ENCODE results near the gene SYT2. TPM values are rescaled to one million over a fixed set of nuclear protein-coding genes. Genes with fewer than 3 reads are reported as not detected.

The SYT2 gene
- total and polyA plus RNA-seq, 8 donors = under 0.01 to 0.03 (median 0.03) TPM; not detected in 4

DNA sequence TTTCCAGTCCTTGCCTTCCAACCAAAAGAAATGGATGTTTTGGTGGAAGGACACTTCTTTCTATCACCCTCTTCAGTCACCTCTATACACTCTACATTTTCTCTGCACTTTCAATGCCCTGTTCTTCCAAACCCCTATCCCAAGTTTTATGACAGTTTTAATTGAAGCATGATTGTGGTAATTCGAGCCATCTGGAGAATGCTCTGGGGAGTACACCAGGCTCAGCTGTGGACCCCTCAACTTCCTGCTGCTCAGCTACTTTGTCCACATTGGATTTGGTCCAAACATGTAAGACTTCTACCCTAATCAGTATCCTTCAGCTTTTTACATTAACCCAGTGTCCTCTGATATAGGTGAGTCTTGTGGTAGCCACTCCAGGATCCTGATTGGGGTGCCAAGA lies 129.6 kb downstream of the SYT2 start:
- no peak for ATAC-seq
- Histone ChIP-seq H3K36me3 (peaks cover 0 to 9% (median 4%) of the 10 kb centered on the region in 3 donors), H3K27me3 (no peaks in the 10 kb centered on the region), H3K4me3 (no peak overlapping the region), H3K9me3 (no peaks in the 10 kb centered on the region), H3K4me1 (peaks cover 0 to 11% (median 0%) of the 10 kb centered on the region in 3 donors), H3K27ac (no peak overlapping the region)
- TF ChIP-seq, protein P1, sequence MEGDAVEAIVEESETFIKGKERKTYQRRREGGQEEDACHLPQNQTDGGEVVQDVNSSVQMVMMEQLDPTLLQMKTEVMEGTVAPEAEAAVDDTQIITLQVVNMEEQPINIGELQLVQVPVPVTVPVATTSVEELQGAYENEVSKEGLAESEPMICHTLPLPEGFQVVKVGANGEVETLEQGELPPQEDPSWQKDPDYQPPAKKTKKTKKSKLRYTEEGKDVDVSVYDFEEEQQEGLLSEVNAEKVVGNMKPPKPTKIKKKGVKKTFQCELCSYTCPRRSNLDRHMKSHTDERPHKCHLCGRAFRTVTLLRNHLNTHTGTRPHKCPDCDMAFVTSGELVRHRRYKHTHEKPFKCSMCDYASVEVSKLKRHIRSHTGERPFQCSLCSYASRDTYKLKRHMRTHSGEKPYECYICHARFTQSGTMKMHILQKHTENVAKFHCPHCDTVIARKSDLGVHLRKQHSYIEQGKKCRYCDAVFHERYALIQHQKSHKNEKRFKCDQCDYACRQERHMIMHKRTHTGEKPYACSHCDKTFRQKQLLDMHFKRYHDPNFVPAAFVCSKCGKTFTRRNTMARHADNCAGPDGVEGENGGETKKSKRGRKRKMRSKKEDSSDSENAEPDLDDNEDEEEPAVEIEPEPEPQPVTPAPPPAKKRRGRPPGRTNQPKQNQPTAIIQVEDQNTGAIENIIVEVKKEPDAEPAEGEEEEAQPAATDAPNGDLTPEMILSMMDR (IDR thresholded peaks at IDR 0.05) = no peak
- FAIRE-seq = no peak
- DNase-seq = no peak
- intact Hi-C loops (cut with DNase I) = loop anchor here in 1 of 3 donors (10.0 kb wide), 1 partner anchor 64 kb away; no protein-coding TSS in a partner anchor
- 82 to 100% methylated on average over 1 of the region's 1 CpG for WGBS, 2 donors

GRCh38 chr1:202579806-202580205 lies 130.4 kb downstream of the SYT2 start:
- no peak overlapping the region for H3K27ac ChIP-seq
- FAIRE-seq (no peak), DNase-seq (no peak), ATAC-seq (peak in 2 of 4 donors; percentile 26 to 47)
- TF ChIP-seq, protein P1 (IDR thresholded peaks at IDR 0.05) = no peak
- intact Hi-C loops (cut with DNase I) = loop anchor here in 1 of 3 donors (10.0 kb wide), 1 partner anchor 65 kb away; no protein-coding TSS in a partner anchor
- peaks cover 0 to 9% (median 4%) of the 10 kb centered on the region in 3 donors for H3K36me3 ChIP-seq
- no peaks in the 10 kb centered on the region for H3K9me3 ChIP-seq
- H3K4me1 ChIP-seq = peaks cover 0 to 8% (median 0%) of the 10 kb centered on the region in 3 donors
- H3K27me3 ChIP-seq = no peaks in the 10 kb centered on the region
- no peak overlapping the region for H3K4me3 ChIP-seq
- WGBS, 2 donors = 92 to 94% methylated on average over 2 of the region's 2 CpGs

- H3K4me3 ChIP-seq = no peak overlapping the region
- TF ChIP-seq, protein P1 (IDR thresholded peaks at IDR 0.05) = no peak
- DNase-seq (no peak), FAIRE-seq (no peak), ATAC-seq (no peak)
- WGBS, 2 donors = 85 to 95% methylated on average over 6 of the region's 6 CpGs
- H3K9me3 ChIP-seq = no peaks in the 10 kb centered on the region
- H3K27me3 ChIP-seq = no peaks in the 10 kb centered on the region
- H3K4me1 ChIP-seq = peaks cover 0 to 8% (median 0%) of the 10 kb centered on the region in 3 donors
- H3K36me3 ChIP-seq = peaks cover 0 to 9% (median 4%) of the 10 kb centered on the region in 3 donors
- peak overlapping the region in 1 of 4 donors; percentile 46 for H3K27ac ChIP-seq
- intact Hi-C loops (cut with DNase I) = no loop called here
These were observed 131.7 kb downstream of the SYT2 start for GRCh38 chr1:202578565-202578964.

DNA sequence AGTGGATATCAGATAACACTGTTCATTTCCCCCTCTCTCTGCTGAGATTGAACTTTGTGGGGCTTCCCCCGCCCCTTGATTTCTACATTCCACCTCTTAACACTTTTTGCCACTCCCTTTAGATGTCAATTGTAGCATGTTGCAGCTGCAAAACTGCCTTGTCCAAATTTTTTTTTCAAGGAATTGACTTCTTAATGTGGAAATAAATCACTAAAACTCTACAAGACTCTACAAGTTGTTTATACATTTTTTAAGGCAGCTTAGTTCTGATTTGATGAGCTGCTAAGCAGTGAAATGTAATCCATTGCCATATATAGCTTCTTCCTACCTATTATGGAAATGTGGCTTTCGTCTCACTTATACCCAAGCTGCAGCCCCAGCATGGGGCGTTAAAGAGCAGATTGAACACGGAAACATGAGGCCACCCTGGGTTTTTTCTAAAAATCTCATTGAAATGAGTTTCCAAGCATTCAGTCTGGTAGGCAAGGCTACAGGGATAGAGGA lies 132.2 kb downstream of the SYT2 start:
- H3K4me1 ChIP-seq = peaks cover 0 to 8% (median 0%) of the 10 kb centered on the region in 3 donors
- DNase-seq (no peak), ATAC-seq (no peak), FAIRE-seq (no peak)
- no peaks in the 10 kb centered on the region for H3K9me3 ChIP-seq
- H3K27ac ChIP-seq = peak overlapping the region in 1 of 4 donors; percentile 46
- intact Hi-C loops (cut with DNase I) = no loop called here
- H3K4me3 ChIP-seq = no peak overlapping the region
- 76 to 81% methylated on average over 4 of the region's 4 CpGs for WGBS, 2 donors
- TF ChIP-seq, protein P1 (IDR thresholded peaks at IDR 0.05) = no peak
- no peaks in the 10 kb centered on the region for H3K27me3 ChIP-seq
- peaks cover 0 to 9% (median 4%) of the 10 kb centered on the region in 3 donors for H3K36me3 ChIP-seq

DNA sequence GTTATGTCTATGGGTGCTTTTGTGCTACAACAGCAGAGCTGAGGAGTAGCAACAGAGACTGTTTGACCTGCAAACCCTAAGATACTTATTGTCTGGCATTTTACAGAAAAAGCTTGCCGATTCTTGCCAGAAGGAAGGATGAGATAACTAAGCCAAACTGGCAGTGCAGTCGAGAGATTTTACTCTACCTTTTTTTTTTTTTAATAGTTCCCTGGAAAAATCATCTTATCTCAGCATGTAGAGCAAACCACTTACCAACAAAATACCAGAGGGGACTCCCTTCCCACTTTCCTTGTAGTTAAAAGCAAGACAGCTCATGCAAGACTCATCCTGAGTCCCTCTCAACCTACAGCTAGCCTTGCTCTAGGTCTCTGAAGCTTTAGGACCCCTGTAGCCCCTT lies 132.9 kb downstream of the SYT2 start:
- peak overlapping the region in 2 of 4 donors; percentile 46 to 48 for H3K27ac ChIP-seq
- FAIRE-seq = no peak
- WGBS, 2 donors = 65 to 66% methylated on average over 2 of the region's 2 CpGs
- H3K9me3 ChIP-seq = no peaks in the 10 kb centered on the region
- peaks cover 0 to 9% (median 4%) of the 10 kb centered on the region in 3 donors for H3K36me3 ChIP-seq
- H3K27me3 ChIP-seq = no peaks in the 10 kb centered on the region
- no peak for DNase-seq
- intact Hi-C loops (cut with DNase I) = no loop called here
- no peak overlapping the region for H3K4me3 ChIP-seq
- TF ChIP-seq, protein P1 (IDR thresholded peaks at IDR 0.05) = no peak
- ATAC-seq = no peak
- peaks cover 0 to 8% (median 0%) of the 10 kb centered on the region in 3 donors for H3K4me1 ChIP-seq
